Measurements from ENCODE around the gene PGF. TPM values are rescaled to one million over a fixed set of nuclear protein-coding genes. Genes with fewer than 3 reads are reported as not detected.

PGF gene
- total RNA-seq, 1 donor from 2014 or later, result 8.3 TPM

DNA sequence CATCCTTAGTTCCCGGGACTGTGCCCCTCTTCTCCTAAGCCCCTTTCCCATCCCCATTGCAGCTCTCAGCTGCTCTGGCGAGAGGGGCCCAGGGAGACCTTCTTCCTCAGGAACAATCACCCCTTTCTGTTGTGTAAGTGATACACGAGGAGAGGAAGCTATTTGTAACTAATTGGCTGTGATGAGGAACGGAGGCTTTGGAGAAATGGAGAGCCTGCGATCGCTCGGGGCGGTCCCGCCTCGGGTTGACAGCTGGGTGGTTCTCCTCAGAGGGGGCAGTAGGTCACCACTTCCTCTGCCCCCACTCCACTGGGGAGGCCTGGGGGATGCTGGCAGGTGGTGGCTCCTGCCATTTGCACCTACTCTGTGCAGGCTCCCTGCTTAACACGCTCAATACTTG lies 6.6 kb upstream of the PGF start:
- TF ChIP-seq, protein P1, sequence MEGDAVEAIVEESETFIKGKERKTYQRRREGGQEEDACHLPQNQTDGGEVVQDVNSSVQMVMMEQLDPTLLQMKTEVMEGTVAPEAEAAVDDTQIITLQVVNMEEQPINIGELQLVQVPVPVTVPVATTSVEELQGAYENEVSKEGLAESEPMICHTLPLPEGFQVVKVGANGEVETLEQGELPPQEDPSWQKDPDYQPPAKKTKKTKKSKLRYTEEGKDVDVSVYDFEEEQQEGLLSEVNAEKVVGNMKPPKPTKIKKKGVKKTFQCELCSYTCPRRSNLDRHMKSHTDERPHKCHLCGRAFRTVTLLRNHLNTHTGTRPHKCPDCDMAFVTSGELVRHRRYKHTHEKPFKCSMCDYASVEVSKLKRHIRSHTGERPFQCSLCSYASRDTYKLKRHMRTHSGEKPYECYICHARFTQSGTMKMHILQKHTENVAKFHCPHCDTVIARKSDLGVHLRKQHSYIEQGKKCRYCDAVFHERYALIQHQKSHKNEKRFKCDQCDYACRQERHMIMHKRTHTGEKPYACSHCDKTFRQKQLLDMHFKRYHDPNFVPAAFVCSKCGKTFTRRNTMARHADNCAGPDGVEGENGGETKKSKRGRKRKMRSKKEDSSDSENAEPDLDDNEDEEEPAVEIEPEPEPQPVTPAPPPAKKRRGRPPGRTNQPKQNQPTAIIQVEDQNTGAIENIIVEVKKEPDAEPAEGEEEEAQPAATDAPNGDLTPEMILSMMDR (IDR thresholded peaks at IDR 0.05), result no peak
- TF ChIP-seq POLR2AphosphoS5 (IDR thresholded peaks at IDR 0.05; ENCODE audit: insufficient read depth in 1 of 2, low read depth in 1 of 2) (no peak), POLR2A (IDR thresholded peaks at IDR 0.05) (no peak)
- peaks cover 4% of the 10 kb centered on the region for H3K4me1 ChIP-seq
- H3K9me3 ChIP-seq, result no peaks in the 10 kb centered on the region
- H3K36me3 ChIP-seq, result no peaks in the 10 kb centered on the region
- no peak overlapping the region for H3K27ac ChIP-seq
- no peak for DNase-seq (ENCODE audit: extremely low spot score in 2 of 2)
- H3K4me3 ChIP-seq, result no peak overlapping the region
- H3K27me3 ChIP-seq, result no peaks in the 10 kb centered on the region
- intact Hi-C loops (cut with DNase I), result no loop called here

DNA sequence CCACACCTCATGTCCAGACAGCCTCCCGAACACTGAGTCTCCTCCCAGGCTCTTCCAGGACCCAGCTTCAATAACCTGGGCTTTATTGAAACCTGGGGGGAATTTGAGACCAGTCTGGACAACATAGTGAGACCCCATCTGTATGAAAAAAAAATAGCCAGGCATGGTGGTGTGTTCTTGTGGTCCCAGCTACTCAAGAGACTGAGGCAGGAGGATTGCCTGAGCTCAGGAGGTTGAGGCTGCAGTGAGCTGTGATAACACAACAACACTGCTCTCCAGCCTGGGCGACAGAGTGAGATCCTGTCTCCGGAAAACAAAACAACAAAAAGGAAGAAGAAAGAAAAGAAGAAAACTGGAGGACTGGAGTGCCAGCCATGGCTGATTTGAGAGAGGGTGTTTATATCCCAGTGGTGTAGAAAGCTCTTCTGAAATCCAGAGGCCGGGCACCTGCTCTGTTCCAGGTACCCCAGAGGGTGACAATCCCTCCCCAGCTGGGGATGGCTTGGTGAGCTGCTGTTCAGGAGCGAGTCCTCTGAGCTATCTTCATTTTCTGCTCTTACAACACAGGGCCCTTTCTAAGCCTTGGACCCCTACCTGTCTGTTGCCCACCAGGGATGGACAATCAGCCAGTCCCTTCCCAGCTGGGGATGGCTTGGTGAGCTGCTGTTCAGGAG lies 6.0 kb upstream of the PGF start:
- DNase-seq (ENCODE audit: extremely low spot score in 2 of 2), result no peak
- H3K4me1 ChIP-seq, result peaks cover 4% of the 10 kb centered on the region
- no peak overlapping the region for H3K4me3 ChIP-seq
- intact Hi-C loops (cut with DNase I), result no loop called here
- H3K27ac ChIP-seq, result no peak overlapping the region
- H3K9me3 ChIP-seq, result no peaks in the 10 kb centered on the region
- no peaks in the 10 kb centered on the region for H3K27me3 ChIP-seq
- H3K36me3 ChIP-seq, result no peaks in the 10 kb centered on the region
- TF ChIP-seq POLR2AphosphoS5 (IDR thresholded peaks at IDR 0.05; ENCODE audit: insufficient read depth in 1 of 2, low read depth in 1 of 2) (no peak), POLR2A (IDR thresholded peaks at IDR 0.05) (no peak)
- TF ChIP-seq, protein P1 (IDR thresholded peaks at IDR 0.05), result no peak

DNA sequence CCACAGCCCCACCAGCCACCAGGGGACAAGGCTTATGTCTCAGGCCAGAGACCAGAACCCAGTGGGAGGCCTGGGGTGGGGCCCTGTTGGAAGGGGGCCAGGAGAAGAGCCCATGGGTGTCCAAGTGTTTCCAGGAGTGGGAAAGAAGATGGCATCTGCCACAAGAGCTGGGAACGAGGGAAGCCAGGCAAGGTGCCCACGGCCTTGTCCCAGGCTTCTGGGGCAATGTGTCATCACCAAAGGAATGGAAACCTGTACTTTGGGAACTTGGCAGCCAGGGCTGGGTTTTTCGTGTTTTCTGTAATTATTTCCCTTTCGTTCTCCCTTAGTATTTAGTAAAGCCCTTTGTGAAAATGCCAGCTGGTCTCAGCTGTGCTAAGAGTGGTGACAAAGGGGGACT lies 5.3 kb upstream of the PGF start:
- Histone ChIP-seq H3K27ac (no peak overlapping the region), H3K4me1 (peaks cover 4% of the 10 kb centered on the region), H3K36me3 (no peaks in the 10 kb centered on the region), H3K27me3 (no peaks in the 10 kb centered on the region), H3K9me3 (no peaks in the 10 kb centered on the region), H3K4me3 (no peak overlapping the region)
- TF ChIP-seq, protein P1 (IDR thresholded peaks at IDR 0.05), result no peak
- no peak for TF ChIP-seq POLR2AphosphoS5 (IDR thresholded peaks at IDR 0.05; ENCODE audit: insufficient read depth in 1 of 2, low read depth in 1 of 2)
- no peak for TF ChIP-seq POLR2A (IDR thresholded peaks at IDR 0.05)
- intact Hi-C loops (cut with DNase I), result no loop called here
- DNase-seq (ENCODE audit: extremely low spot score in 2 of 2), result no peak

DNA sequence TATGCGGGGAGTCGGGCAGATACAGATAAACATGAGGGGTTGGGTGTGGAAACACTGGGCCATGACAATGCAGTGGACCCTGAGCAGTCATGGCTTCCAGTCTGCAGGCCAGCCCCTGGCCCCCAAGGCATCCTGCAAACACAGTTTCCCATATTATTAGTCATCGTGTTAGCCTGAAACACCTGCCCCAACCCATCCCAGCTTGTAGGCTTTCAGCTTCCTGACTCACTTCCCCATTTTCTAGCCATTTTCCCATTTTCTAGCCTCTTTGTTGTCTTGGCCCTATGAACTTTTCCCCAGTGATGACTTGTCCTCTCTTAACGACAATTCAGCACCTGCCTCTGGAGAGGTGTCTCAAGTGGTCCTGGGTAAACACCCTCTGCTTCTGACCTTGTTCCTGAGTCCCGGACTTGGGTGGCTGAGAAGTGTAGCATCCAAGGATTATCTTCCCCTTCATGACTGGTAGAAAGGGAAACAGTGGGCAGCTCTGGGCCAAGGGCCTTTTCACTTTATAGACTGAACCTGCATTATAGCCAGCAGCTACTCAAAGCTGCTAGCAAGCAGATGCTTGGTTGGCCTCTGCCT lies 4.3 kb upstream of the PGF start:
- no peaks in the 10 kb centered on the region for H3K27me3 ChIP-seq
- TF ChIP-seq, protein P1 (IDR thresholded peaks at IDR 0.05), result no peak
- TF ChIP-seq POLR2A (IDR thresholded peaks at IDR 0.05) (no peak), POLR2AphosphoS5 (IDR thresholded peaks at IDR 0.05; ENCODE audit: insufficient read depth in 1 of 2, low read depth in 1 of 2) (no peak)
- H3K27ac ChIP-seq, result no peak overlapping the region
- H3K4me3 ChIP-seq, result no peak overlapping the region
- intact Hi-C loops (cut with DNase I), result loop anchor here (10.0 kb wide), 1 partner anchor 45 kb away; the partner anchor contains the start of gene EIF2B2
- no peaks in the 10 kb centered on the region for H3K36me3 ChIP-seq
- no peaks in the 10 kb centered on the region for H3K9me3 ChIP-seq
- no peak for DNase-seq (ENCODE audit: extremely low spot score in 2 of 2)
- peaks cover 7% of the 10 kb centered on the region for H3K4me1 ChIP-seq

Measured in vagina (tissue), 2 donors.